Liver (tissue), 9 donors: ENCODE measurements around the gene TNNT3. TPM values are rescaled to one million over a fixed set of nuclear protein-coding genes. Genes with fewer than 3 reads are reported as not detected.

Experiments
- DNase-seq: peaks from one replicate; pipeline ENCODE4 v3.0.0-alpha.2; 2017; ENCODE audit warnings: low spot score
- H3K27ac ChIP-seq, 2 donors: one replicate each; pipeline ENCODE4 v1.7.0; 2013; ENCODE audit warnings: inconsistent platforms in 2 of 2, low read length in 2 of 2, control low read depth in 1 of 2, low read depth in 1 of 2, mild to moderate bottlenecking in 1 of 2
- H3K27me3 ChIP-seq, 4 donors: one replicate each; pipeline versions ENCODE4 v1.6.1 to v1.7.0; 2013; ENCODE audit warnings: low read length in 3 of 4, inconsistent platforms in 1 of 4, mild to moderate bottlenecking in 1 of 4, moderate library complexity in 1 of 4; ENCODE audit not compliant: control insufficient read depth in 4 of 4, insufficient read depth in 4 of 4
- H3K36me3 ChIP-seq, 4 donors: one replicate each; pipeline versions ENCODE4 v1.6.1 to v1.7.0; 2013; ENCODE audit warnings: low read length in 3 of 4, mild to moderate bottlenecking in 3 of 4, low read depth in 1 of 4, moderate library complexity in 1 of 4; ENCODE audit not compliant: control insufficient read depth in 4 of 4, insufficient read depth in 3 of 4
- H3K4me1 ChIP-seq, 4 donors: one replicate each; pipeline versions ENCODE4 v1.6.1 to v1.7.0; 2013; ENCODE audit warnings: low read length in 3 of 4, mild to moderate bottlenecking in 3 of 4, moderate library complexity in 1 of 4; ENCODE audit not compliant: control insufficient read depth in 4 of 4, insufficient read depth in 4 of 4
- H3K4me3 ChIP-seq, 3 donors: one replicate each; pipeline versions ENCODE4 v1.6.1 to v1.7.0; 2013; ENCODE audit warnings: low read length in 3 of 3, control low read depth in 1 of 3, low read depth in 1 of 3, mild to moderate bottlenecking in 1 of 3
- H3K9ac ChIP-seq, 2 donors: one replicate each; pipeline ENCODE4 v1.7.0; 2013; ENCODE audit warnings: low read length in 2 of 2, mild to moderate bottlenecking in 2 of 2, moderate library complexity in 2 of 2, control low read depth in 1 of 2, low read depth in 1 of 2
- H3K9me3 ChIP-seq, 4 donors: one replicate each; pipeline versions ENCODE4 v1.6.1 to v1.7.0; 2013; ENCODE audit warnings: low read length in 3 of 4; ENCODE audit not compliant: control insufficient read depth in 4 of 4
- ATF3 ChIP-seq: IDR thresholded peaks from 2 replicates; pipeline ENCODE4 v1.6.1; 2016; ENCODE audit warnings: antibody characterized with exemption
- EGR1 ChIP-seq, 2 donors: IDR thresholded peaks; 2 replicates each; pipeline ENCODE4 v1.6.1; 2016 to 2018; ENCODE audit warnings: antibody characterized with exemption in 2 of 2, low read depth in 2 of 2
- FOXA1 ChIP-seq: IDR thresholded peaks from 2 replicates; pipeline ENCODE4 v1.6.1; 2016; ENCODE audit warnings: antibody characterized with exemption
- FOXA2 ChIP-seq: IDR thresholded peaks from 2 replicates; pipeline ENCODE4 v1.6.1; 2016; ENCODE audit warnings: antibody characterized with exemption
- HNF4A ChIP-seq, 2 donors: conservative IDR thresholded peaks; 2 replicates each; pipeline ENCODE4 v1.6.1; 2016; ENCODE audit warnings: antibody characterized with exemption in 2 of 2, mild to moderate bottlenecking in 2 of 2
- HNF4G ChIP-seq: IDR thresholded peaks from 2 replicates; pipeline ENCODE4 v1.6.1; 2016; ENCODE audit warnings: antibody characterized with exemption
- JUND ChIP-seq, 2 donors: IDR thresholded peaks; 2 replicates each; pipeline ENCODE4 v1.6.1; 2016; ENCODE audit warnings: antibody characterized with exemption in 2 of 2
- NR2F2 ChIP-seq: IDR thresholded peaks from 2 replicates; pipeline ENCODE4 v1.6.1; 2016; ENCODE audit warnings: antibody characterized with exemption
- RAD21 ChIP-seq, 2 donors: IDR thresholded peaks; 2 replicates each; pipeline ENCODE4 v1.6.1; 2016; ENCODE audit warnings: antibody characterized with exemption in 2 of 2, mild to moderate bottlenecking in 2 of 2
- REST ChIP-seq: IDR thresholded peaks from 2 replicates; pipeline ENCODE4 v1.6.1; 2016; ENCODE audit warnings: antibody characterized with exemption, mild to moderate bottlenecking
- RXRA ChIP-seq, 2 donors: IDR thresholded peaks; 2 replicates each; pipeline ENCODE4 v1.6.1; 2017 to 2018; ENCODE audit warnings: antibody characterized with exemption in 2 of 2, mild to moderate bottlenecking in 1 of 2
- TAF1 ChIP-seq: conservative IDR thresholded peaks from 2 replicates; pipeline ENCODE4 v1.6.1; 2016; ENCODE audit warnings: antibody characterized with exemption, mild to moderate bottlenecking
- YY1 ChIP-seq: IDR thresholded peaks from 2 replicates; pipeline ENCODE4 v1.6.1; 2016; ENCODE audit warnings: antibody characterized with exemption, mild to moderate bottlenecking
- ZBTB33 ChIP-seq: IDR thresholded peaks from 2 replicates; pipeline ENCODE4 v1.6.1; 2016; ENCODE audit warnings: antibody characterized with exemption
- WGBS: extraction: QIAGEN DNeasy Blood & Tissue Kit; methylation state at CpG from one replicate; pipeline ENCODE4 v1.1.7; 2013; 5-methylcytosine and 5-hydroxymethylcytosine counted together
- polyA plus RNA-seq, 2 donors: library from polyadenylated mRNA; stranded (reverse) in 1 of 2; unstranded in 1 of 2; fragments of 200-250 nt in 1 of 2; fragments of >200 nt in 1 of 2; fragmentation: Nextera tagmentation in 1 of 2; extraction: Ambion mirVana in 1 of 2; gene quantifications; one replicate each; pipeline versions ENCODE4 v1.2.1 to v1.2.3, GENCODE V29; 2013 to 2015
- total RNA-seq, 2 donors: library from RNA; depleted of rRNA; stranded (reverse); fragments of >200 nt; gene quantifications; one replicate each; pipeline ENCODE4 v1.2.3, GENCODE V29; 2014
- TF ChIP-seq, protein P1 (sequence below): IDR thresholded peaks from 2 replicates; pipeline ENCODE4 v1.6.1; 2016; ENCODE audit warnings: antibody characterized with exemption
- TF ChIP-seq, protein P2 (sequence below): fragments of 150-350 bp; IDR thresholded peaks from 2 replicates; pipeline ENCODE4 v1.5.1; 2017; ENCODE audit warnings: improper control_type of control experiment, low read depth, low read length; ENCODE audit not compliant: missing input control
- donor health status: healthy.
- donor health status: healthy.
- donor health status: healthy.
- donor health status: healthy.
- donor health status: healthy.

Gene TNNT3
- total and polyA plus RNA-seq, 4 donors, result 0.06 to 0.14 TPM; not detected in 2

DNA sequence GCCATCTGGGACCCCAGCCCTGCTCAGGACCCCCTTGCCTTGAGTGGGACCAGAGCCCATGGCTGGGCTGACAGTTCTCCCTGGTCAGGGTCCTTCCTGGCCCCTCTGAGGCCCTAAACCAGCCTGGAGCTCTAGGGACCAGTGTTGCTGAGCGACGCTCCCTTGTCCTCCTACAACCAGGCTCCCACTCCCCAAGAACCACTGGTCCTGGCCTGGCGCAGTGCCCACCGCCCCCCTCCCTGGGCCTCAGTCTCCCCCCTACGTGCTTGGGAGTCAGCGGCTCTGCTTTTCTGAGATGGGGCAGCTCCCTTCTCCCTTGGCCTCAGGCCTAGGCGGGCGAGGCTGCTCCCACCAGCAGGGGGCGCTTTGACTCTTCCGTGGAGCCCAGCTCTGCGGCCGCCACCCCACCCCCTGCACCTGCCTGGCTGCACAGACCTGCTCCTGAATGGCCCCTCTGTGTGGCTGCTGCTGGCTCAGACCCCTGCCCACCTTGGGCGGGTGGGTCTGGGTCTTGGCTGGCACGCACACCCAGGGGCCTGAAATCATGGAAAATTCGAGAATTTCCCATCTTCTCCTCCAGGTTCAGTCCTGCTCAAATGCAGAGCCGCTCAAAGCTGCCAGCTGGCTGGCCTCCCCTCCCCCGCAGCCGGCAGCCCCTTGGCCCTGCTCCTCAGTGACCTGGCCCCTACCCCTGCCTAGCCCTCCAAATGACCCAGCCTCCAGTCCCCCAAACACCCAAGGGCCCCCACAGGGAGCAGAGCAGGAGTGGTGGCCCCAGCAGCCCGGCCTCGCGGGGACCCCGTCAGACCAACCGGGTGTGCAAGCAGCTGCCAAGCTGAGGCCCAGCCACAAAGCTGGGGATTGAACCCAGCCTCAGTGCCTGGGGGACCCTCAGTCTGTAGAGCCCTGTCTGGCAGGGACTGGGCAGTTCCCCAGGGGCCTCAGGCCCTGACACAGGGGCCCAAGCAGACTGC is 37.0 kb upstream of the TNNT3 start:
- Histone ChIP-seq H3K9ac (no peak overlapping the region), H3K27me3 (no peaks in the 10 kb centered on the region), H3K36me3 (peaks cover 0 to 2% (median 0%) of the 10 kb centered on the region in 4 donors), H3K4me1 (no peaks in the 10 kb centered on the region), H3K4me3 (no peak overlapping the region), H3K27ac (no peak overlapping the region), H3K9me3 (no peaks in the 10 kb centered on the region)
- 36% methylated on average over 23 of the region's 23 CpGs for WGBS
- DNase-seq, result peak; percentile 91
- TF ChIP-seq RXRA (IDR thresholded peaks at IDR 0.05) (no peak), FOXA1 (no peak), RAD21 (IDR thresholded peaks at IDR 0.05) (peak; percentile 88 to 94), EGR1 (IDR thresholded peaks at IDR 0.05; ENCODE audit: low read depth in 2 of 2) (no peak), FOXA2 (no peak), REST (no peak), TAF1 (no peak), ZBTB33 (no peak), ATF3 (no peak), JUND (IDR thresholded peaks at IDR 0.05) (no peak), HNF4G (no peak), YY1 (no peak), NR2F2 (no peak), HNF4A (conservative IDR thresholded peaks at IDR 0.05) (no peak)
- TF ChIP-seq, protein P1, sequence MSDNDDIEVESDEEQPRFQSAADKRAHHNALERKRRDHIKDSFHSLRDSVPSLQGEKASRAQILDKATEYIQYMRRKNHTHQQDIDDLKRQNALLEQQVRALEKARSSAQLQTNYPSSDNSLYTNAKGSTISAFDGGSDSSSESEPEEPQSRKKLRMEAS, result no peak
- TF ChIP-seq, protein P2, sequence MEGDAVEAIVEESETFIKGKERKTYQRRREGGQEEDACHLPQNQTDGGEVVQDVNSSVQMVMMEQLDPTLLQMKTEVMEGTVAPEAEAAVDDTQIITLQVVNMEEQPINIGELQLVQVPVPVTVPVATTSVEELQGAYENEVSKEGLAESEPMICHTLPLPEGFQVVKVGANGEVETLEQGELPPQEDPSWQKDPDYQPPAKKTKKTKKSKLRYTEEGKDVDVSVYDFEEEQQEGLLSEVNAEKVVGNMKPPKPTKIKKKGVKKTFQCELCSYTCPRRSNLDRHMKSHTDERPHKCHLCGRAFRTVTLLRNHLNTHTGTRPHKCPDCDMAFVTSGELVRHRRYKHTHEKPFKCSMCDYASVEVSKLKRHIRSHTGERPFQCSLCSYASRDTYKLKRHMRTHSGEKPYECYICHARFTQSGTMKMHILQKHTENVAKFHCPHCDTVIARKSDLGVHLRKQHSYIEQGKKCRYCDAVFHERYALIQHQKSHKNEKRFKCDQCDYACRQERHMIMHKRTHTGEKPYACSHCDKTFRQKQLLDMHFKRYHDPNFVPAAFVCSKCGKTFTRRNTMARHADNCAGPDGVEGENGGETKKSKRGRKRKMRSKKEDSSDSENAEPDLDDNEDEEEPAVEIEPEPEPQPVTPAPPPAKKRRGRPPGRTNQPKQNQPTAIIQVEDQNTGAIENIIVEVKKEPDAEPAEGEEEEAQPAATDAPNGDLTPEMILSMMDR, result peak; percentile 90
